ENCODE measurements around the gene GFAP. TPM values are rescaled to one million over a fixed set of nuclear protein-coding genes. Genes with fewer than 3 reads are reported as not detected.

Gene GFAP
- total and polyA plus RNA-seq, 2 donors (not counting 1 experiment from before 2014, with no cell fraction given) = 0.31 to 1.3 TPM

GRCh38 chr17:44932787-44933097 is 17.4 kb upstream of the GFAP start:
- Histone ChIP-seq H3K4me1 (ENCODE audit: control insufficient read depth, extremely low read depth, insufficient read depth, low read length) (no peaks in the 10 kb centered on the region), H4K20me1 (ENCODE audit: control insufficient read depth, extremely low read depth, insufficient read depth, low read length) (no peaks in the 10 kb centered on the region), H3K4me2 (ENCODE audit: extremely low read depth, insufficient read depth, low read length) (no peak overlapping the region), H3K27ac (ENCODE audit: insufficient read depth, low read length) (no peak overlapping the region), H2AFZ (ENCODE audit: low read length) (no peak overlapping the region), H3K9ac (ENCODE audit: insufficient read depth, low read length) (no peak overlapping the region), H3K9me3 (ENCODE audit: control insufficient read depth, insufficient read depth, low read depth, low read length) (no peaks in the 10 kb centered on the region), H3K36me3 (ENCODE audit: control insufficient read depth, insufficient read depth, low read length) (peaks cover 16% of the 10 kb centered on the region), H3K4me3 (replicated peaks in 1 of 4; ENCODE audit: control extremely low read depth in 1 of 4, insufficient read depth in 1 of 4, low read depth in 3 of 4, low read length in 4 of 4) (no peak overlapping the region), H3K79me2 (ENCODE audit: control insufficient read depth, insufficient read depth, low read length) (peaks cover 14% of the 10 kb centered on the region), H3K27me3 (ENCODE audit: control insufficient read depth, insufficient read depth, low read length) (no peaks in the 10 kb centered on the region)
- DNase-seq (ENCODE audit: low read depth in 2 of 2) = no peak
- TF ChIP-seq EZH2 (IDR thresholded peaks at IDR 0.05; ENCODE audit: low read length, missing control alignments) = no peak
- TF ChIP-seq, protein P1, sequence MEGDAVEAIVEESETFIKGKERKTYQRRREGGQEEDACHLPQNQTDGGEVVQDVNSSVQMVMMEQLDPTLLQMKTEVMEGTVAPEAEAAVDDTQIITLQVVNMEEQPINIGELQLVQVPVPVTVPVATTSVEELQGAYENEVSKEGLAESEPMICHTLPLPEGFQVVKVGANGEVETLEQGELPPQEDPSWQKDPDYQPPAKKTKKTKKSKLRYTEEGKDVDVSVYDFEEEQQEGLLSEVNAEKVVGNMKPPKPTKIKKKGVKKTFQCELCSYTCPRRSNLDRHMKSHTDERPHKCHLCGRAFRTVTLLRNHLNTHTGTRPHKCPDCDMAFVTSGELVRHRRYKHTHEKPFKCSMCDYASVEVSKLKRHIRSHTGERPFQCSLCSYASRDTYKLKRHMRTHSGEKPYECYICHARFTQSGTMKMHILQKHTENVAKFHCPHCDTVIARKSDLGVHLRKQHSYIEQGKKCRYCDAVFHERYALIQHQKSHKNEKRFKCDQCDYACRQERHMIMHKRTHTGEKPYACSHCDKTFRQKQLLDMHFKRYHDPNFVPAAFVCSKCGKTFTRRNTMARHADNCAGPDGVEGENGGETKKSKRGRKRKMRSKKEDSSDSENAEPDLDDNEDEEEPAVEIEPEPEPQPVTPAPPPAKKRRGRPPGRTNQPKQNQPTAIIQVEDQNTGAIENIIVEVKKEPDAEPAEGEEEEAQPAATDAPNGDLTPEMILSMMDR (conservative IDR thresholded peaks at IDR 0.05 in 1 of 2, IDR thresholded peaks at IDR 0.05 in 1 of 2; ENCODE audit: low read depth in 1 of 2, low read length in 2 of 2) = no peak

DNA sequence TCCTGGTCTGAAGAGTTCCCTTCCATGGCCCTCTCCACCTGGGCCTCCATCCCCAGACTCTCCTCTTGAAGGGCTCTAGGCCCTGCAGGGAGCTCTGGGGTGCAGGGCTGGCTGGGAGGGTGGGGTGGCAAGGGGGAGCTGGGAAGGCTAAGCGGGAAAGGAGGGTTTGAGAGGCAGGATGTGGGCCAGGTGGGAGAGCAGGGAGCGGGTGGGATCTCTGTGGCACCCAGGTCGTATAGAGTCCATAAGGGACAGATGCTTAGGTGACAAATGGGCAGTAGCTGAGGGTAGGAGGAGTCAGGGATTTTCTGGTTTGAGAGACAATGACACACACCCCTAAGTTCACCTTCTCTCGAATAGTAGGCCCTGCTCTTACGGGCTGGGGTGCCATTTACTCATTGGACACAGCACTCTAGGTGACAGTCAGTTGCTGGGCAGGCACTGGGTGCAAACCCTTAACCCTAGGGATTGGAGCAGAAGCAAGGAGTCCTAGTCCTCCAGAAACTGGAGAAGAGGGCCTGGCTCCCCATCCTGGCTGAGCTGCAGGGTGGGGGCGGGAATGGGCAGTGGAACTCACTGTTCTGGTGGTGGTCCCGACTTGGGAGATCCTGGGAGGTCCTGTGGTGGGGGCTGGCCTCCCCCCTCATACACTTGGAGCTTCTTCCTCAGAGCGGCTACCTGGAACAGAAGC is 16.9 kb upstream of the GFAP start:
- Histone ChIP-seq H3K27me3 (ENCODE audit: control insufficient read depth, insufficient read depth, low read length) (no peaks in the 10 kb centered on the region), H4K20me1 (ENCODE audit: control insufficient read depth, extremely low read depth, insufficient read depth, low read length) (no peaks in the 10 kb centered on the region), H3K9ac (ENCODE audit: insufficient read depth, low read length) (no peak overlapping the region), H3K4me1 (ENCODE audit: control insufficient read depth, extremely low read depth, insufficient read depth, low read length) (no peaks in the 10 kb centered on the region), H3K4me3 (replicated peaks in 1 of 4; ENCODE audit: control extremely low read depth in 1 of 4, insufficient read depth in 1 of 4, low read depth in 3 of 4, low read length in 4 of 4) (no peak overlapping the region), H3K36me3 (ENCODE audit: control insufficient read depth, insufficient read depth, low read length) (peaks cover 18% of the 10 kb centered on the region), H3K9me3 (ENCODE audit: control insufficient read depth, insufficient read depth, low read depth, low read length) (no peaks in the 10 kb centered on the region), H3K4me2 (ENCODE audit: extremely low read depth, insufficient read depth, low read length) (no peak overlapping the region), H3K79me2 (ENCODE audit: control insufficient read depth, insufficient read depth, low read length) (peaks cover 10% of the 10 kb centered on the region), H2AFZ (ENCODE audit: low read length) (no peak overlapping the region), H3K27ac (ENCODE audit: insufficient read depth, low read length) (no peak overlapping the region)
- TF ChIP-seq EZH2 (IDR thresholded peaks at IDR 0.05; ENCODE audit: low read length, missing control alignments) = no peak
- TF ChIP-seq, protein P1 (conservative IDR thresholded peaks at IDR 0.05 in 1 of 2, IDR thresholded peaks at IDR 0.05 in 1 of 2; ENCODE audit: low read depth in 1 of 2, low read length in 2 of 2) = no peak
- DNase-seq (ENCODE audit: low read depth in 2 of 2) = no peak

- no peak overlapping the region for H3K27ac ChIP-seq (ENCODE audit: insufficient read depth, low read length)
- no peak overlapping the region for H3K9ac ChIP-seq (ENCODE audit: insufficient read depth, low read length)
- no peak overlapping the region for H2AFZ ChIP-seq (ENCODE audit: low read length)
- peaks cover 22% of the 10 kb centered on the region for H3K36me3 ChIP-seq (ENCODE audit: control insufficient read depth, insufficient read depth, low read length)
- no peak overlapping the region for H3K4me2 ChIP-seq (ENCODE audit: extremely low read depth, insufficient read depth, low read length)
- no peaks in the 10 kb centered on the region for H3K4me1 ChIP-seq (ENCODE audit: control insufficient read depth, extremely low read depth, insufficient read depth, low read length)
- no peaks in the 10 kb centered on the region for H3K9me3 ChIP-seq (ENCODE audit: control insufficient read depth, insufficient read depth, low read depth, low read length)
- no peaks in the 10 kb centered on the region for H4K20me1 ChIP-seq (ENCODE audit: control insufficient read depth, extremely low read depth, insufficient read depth, low read length)
- no peaks in the 10 kb centered on the region for H3K27me3 ChIP-seq (ENCODE audit: control insufficient read depth, insufficient read depth, low read length)
- H3K4me3 ChIP-seq (replicated peaks in 1 of 4; ENCODE audit: control extremely low read depth in 1 of 4, insufficient read depth in 1 of 4, low read depth in 3 of 4, low read length in 4 of 4) = no peak overlapping the region
- no peak for TF ChIP-seq EZH2 (IDR thresholded peaks at IDR 0.05; ENCODE audit: low read length, missing control alignments)
- TF ChIP-seq, protein P1 (conservative IDR thresholded peaks at IDR 0.05 in 1 of 2, IDR thresholded peaks at IDR 0.05 in 1 of 2; ENCODE audit: low read depth in 1 of 2, low read length in 2 of 2) = no peak
- H3K79me2 ChIP-seq (ENCODE audit: control insufficient read depth, insufficient read depth, low read length) = peaks cover 6% of the 10 kb centered on the region
- no peak for DNase-seq (ENCODE audit: low read depth in 2 of 2)
Observed at GRCh38 chr17:44931376-44931775, 16.1 kb upstream of the GFAP start.
